ENCODE data around the gene NMT1.

Gene NMT1

DNA sequence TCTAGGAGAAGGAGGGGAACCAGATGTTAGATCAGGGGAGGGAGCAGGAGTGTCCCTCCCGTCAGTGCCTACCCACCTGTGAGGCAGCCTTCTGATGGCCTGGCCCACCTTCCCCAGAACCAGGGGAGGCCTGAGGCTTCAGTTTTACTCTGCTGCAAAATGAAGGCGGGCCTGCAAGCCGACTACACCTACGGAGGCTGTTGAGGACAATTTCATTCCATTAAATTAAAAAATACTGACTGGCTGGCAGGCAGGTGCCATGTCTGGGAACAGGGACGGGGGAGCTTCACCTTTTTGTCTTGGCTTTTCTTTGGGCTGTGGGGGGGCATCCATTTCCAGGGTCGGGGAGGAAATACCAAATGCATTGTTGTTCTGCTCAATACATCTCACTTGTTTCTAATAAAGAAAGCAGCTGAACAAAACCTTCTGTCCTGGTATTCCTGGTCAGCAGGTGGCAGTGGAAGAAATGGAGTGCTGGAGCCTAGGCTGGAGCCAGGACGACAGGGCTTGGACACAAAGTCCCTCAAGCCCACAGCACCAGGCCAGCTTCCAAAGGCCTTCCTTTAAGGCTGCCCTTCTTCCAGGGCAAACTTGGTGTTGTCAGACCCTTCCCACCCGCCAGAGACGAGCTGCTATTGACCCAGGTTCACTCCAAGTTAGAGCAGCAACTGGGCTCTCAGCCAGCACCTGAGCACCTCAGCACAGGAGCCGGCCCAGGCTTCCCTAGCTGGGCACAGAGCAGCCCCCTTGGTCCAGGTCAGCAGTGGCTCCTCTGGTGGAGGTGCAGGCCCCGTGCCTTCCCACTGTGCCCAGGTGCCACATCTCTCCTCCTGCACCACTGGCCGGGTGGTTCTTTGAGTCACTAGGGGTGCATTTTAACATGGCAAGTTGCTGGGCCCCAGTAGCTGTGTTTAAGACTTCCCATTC, 47.7 kb downstream of the NMT1 start:
- TF ChIP-seq, protein P1, sequence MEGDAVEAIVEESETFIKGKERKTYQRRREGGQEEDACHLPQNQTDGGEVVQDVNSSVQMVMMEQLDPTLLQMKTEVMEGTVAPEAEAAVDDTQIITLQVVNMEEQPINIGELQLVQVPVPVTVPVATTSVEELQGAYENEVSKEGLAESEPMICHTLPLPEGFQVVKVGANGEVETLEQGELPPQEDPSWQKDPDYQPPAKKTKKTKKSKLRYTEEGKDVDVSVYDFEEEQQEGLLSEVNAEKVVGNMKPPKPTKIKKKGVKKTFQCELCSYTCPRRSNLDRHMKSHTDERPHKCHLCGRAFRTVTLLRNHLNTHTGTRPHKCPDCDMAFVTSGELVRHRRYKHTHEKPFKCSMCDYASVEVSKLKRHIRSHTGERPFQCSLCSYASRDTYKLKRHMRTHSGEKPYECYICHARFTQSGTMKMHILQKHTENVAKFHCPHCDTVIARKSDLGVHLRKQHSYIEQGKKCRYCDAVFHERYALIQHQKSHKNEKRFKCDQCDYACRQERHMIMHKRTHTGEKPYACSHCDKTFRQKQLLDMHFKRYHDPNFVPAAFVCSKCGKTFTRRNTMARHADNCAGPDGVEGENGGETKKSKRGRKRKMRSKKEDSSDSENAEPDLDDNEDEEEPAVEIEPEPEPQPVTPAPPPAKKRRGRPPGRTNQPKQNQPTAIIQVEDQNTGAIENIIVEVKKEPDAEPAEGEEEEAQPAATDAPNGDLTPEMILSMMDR (IDR thresholded peaks at IDR 0.05; ENCODE audit: poor library complexity, severe bottlenecking) = peak; percentile 44
- H3K9me3 ChIP-seq (ENCODE audit: severe bottlenecking) = no peaks in the 10 kb centered on the region
- H3K27ac ChIP-seq (ENCODE audit: poor library complexity, severe bottlenecking) = no peak overlapping the region
- ATAC-seq (ENCODE audit: low read depth) = peak; percentile 14; the same call in 1 of the 3 replicates
- H3K4me3 ChIP-seq (ENCODE audit: severe bottlenecking) = no peak overlapping the region
- H3K27me3 ChIP-seq (ENCODE audit: insufficient read depth, poor library complexity, severe bottlenecking) = no peaks in the 10 kb centered on the region
- no peaks in the 10 kb centered on the region for H3K4me1 ChIP-seq (ENCODE audit: insufficient read depth, poor library complexity, severe bottlenecking)
- no peak for DNase-seq (ENCODE audit: low spot score)
- H3K36me3 ChIP-seq (ENCODE audit: low read depth) = peaks cover 86% of the 10 kb centered on the region

DNA sequence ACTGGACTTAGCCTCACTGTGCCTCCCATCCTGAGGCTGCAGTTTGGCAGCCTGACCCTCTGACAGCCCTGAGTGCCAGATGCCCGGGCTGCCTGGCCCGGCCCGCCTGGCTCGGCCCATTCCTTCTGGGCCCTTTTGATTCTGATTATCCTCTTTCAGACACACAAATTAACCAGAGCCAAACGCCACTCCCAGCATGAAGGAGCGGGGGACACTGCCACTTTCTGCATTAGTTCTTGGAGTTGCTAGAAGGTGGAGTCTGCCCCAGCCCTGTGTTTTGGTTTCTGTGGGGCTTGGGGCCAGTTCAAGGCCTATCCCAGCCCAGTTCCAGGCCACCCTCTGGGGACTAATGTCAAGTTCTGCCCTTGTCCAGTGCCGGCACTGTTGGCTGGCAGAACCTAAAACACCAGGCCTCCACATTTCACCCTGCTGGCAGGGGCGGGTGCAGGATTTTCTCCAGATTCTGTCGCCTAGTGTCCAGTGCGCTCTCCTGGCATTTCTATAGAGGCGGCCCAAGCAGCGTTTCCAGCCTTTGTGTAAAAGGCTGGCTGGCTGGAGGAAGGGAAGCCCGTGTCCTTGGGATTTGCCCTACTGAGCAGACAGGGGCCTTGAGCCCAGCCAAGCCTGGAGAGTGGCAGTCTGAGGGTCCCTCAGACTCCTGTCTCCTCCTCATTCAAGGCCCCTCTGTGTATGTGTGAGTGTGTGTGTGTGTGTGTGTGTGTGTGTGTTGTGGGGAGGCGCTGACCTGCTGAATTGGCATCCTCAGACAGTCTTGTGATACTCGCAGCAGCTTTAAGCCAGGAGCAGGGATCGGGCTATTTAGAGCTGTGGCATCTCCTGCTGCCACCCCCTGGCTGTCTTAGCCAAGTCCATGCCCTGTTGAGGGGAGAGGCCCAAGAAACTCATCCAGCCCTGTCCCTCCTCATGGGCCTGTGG, 49.8 kb downstream of the NMT1 start:
- Histone ChIP-seq H3K4me1 (ENCODE audit: insufficient read depth, poor library complexity, severe bottlenecking) (no peaks in the 10 kb centered on the region), H3K9me3 (ENCODE audit: severe bottlenecking) (no peaks in the 10 kb centered on the region), H3K36me3 (ENCODE audit: low read depth) (peaks cover 70% of the 10 kb centered on the region), H3K27ac (ENCODE audit: poor library complexity, severe bottlenecking) (no peak overlapping the region), H3K4me3 (ENCODE audit: severe bottlenecking) (no peak overlapping the region), H3K27me3 (ENCODE audit: insufficient read depth, poor library complexity, severe bottlenecking) (no peaks in the 10 kb centered on the region)
- ATAC-seq (ENCODE audit: low read depth) (peak; percentile 26; the same call in 2 of the 3 replicates), DNase-seq (ENCODE audit: low spot score) (no peak)
- TF ChIP-seq, protein P1 (IDR thresholded peaks at IDR 0.05; ENCODE audit: poor library complexity, severe bottlenecking) = no peak

DNA sequence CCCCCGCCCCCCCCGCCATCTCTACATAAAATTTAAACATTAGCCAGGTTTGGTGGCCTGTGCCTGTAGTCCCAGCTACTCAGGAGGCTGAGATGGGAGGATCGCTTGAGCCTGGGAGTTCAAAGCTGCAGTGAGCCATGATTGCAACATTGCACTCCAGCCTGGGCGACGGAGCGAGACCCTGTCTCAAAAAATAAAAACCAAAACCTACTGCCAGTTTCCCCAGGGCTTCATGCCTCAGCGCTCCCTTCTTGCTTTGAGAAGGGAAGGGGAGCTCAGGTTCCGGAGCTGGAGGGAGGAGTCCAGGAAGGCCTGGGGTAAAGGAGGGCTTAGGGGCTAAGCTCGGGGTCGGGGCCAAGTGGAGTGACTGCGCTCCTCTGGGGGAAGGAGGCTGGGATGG, 50.7 kb downstream of the NMT1 start:
- Histone ChIP-seq H3K36me3 (ENCODE audit: low read depth) (peaks cover 61% of the 10 kb centered on the region), H3K4me1 (ENCODE audit: insufficient read depth, poor library complexity, severe bottlenecking) (no peaks in the 10 kb centered on the region), H3K9me3 (ENCODE audit: severe bottlenecking) (no peaks in the 10 kb centered on the region), H3K4me3 (ENCODE audit: severe bottlenecking) (no peak overlapping the region), H3K27ac (ENCODE audit: poor library complexity, severe bottlenecking) (no peak overlapping the region), H3K27me3 (ENCODE audit: insufficient read depth, poor library complexity, severe bottlenecking) (no peaks in the 10 kb centered on the region)
- DNase-seq (ENCODE audit: low spot score) (no peak), ATAC-seq (ENCODE audit: low read depth) (no peak)
- TF ChIP-seq, protein P1 (IDR thresholded peaks at IDR 0.05; ENCODE audit: poor library complexity, severe bottlenecking) = no peak

DNA sequence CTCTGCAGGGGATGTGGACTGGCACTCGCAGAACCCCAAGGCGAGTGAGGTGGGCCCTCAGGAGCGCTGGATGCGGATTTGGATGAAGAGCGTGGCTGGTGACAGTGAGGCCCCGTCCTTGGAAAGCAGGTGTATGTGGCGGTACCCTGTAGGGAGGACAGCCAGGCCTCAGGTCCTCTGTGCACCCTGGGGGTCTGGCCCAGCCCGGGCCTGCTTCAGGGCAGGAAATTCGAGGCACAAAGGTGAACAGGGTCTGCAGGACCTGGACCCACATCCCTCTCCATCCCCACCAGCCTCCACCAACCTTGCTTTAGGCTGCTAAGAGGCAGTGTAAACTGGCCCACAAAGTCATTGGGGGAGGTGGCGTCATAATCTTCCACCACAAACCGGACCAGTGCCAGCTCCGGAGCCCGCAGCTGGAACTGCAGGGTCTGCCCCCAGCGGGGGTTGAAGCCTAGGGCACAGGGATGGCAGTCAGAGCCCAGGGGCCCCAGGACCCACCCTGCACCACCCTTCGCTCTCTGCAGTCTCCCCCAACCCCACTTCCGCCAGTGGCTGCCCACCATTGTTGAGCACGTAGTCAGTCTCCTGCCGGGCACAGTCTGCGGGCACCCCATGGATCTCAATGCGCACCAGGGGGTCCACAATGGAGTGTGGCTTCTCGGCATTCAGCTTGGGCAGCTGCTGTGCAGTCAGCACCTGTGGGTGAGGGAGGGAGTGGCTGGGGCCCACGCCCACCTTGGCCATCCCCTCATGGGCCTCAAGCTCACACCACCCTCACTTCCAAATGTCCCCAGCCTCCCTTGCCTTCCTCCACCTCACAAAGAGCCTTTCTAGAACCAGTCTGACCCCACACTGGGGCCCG, 51.7 kb downstream of the NMT1 start:
- DNase-seq (ENCODE audit: low spot score) (no peak), ATAC-seq (ENCODE audit: low read depth) (no peak)
- Histone ChIP-seq H3K36me3 (ENCODE audit: low read depth) (peaks cover 60% of the 10 kb centered on the region), H3K27me3 (ENCODE audit: insufficient read depth, poor library complexity, severe bottlenecking) (no peaks in the 10 kb centered on the region), H3K4me1 (ENCODE audit: insufficient read depth, poor library complexity, severe bottlenecking) (no peaks in the 10 kb centered on the region), H3K27ac (ENCODE audit: poor library complexity, severe bottlenecking) (no peak overlapping the region), H3K9me3 (ENCODE audit: severe bottlenecking) (no peaks in the 10 kb centered on the region), H3K4me3 (ENCODE audit: severe bottlenecking) (no peak overlapping the region)
- TF ChIP-seq, protein P1 (IDR thresholded peaks at IDR 0.05; ENCODE audit: poor library complexity, severe bottlenecking) = no peak
